ENCODE measurements around the gene NT5C3B. TPM values are rescaled to one million over a fixed set of nuclear protein-coding genes. Genes with fewer than 3 reads are reported as not detected.

Gene NT5C3B
- total and polyA plus RNA-seq, 2 donors (not counting 1 experiment from before 2014, with no cell fraction given): 49.6 to 50.1 TPM

DNA sequence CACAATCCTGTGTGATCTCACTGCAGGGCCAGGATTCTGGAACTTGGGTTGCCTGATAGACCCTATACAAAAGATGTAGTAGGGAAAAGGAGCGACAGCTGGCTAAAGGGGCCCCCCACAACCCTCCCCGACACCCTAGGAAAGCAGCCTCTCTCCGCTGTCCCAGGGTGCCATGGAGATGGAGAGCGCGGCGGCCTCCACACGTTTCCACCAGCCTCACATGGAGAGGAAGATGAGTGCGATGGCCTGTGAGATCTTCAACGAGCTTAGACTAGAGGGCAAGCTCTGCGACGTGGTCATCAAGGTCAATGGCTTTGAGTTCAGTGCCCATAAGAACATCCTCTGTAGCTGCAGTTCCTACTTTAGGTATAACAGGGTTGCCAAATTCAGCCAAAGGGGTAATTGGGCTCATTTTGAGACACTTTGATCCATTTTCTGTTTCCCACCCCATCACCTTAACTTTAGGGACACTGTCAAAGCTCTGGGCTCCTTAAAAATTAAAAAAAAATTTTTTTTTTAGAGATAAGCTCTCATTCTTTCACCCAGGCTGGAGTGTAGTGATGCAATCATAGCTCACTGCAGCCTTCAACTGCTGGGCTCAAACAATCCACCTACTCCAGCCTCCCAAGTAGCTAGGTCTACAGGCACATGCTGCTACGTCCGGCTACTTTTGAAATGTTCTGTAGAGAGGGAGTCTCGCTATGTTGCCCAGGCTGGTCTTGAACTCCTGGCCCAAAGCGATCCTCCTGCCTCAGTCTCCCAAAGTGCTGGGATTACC lies 1.9 kb upstream of the NT5C3B start, which contains the start of gene KLHL10:
Gene KLHL10 (plus strand): TSS at position 65 of the 778 bp plus-strand sequence. CDS start 108 bp downstream, at position 173.
- no peak for DNase-seq
- Mint-ChIP-seq H3K27me3 (no peaks in the 10 kb centered on the region), H3K4me3 (peak within 1 kb of the TSS; percentile 92), H3K27ac (no peak within 1 kb of the TSS), H3K4me1 (peaks cover 13% of the 10 kb centered on the region), H3K9me3 (ENCODE audit: insufficient read depth) (no peaks in the 10 kb centered on the region)
- Histone ChIP-seq H3K9me3 (ENCODE audit: control extremely low read depth in 1 of 3, control insufficient read depth in 2 of 3, insufficient read depth in 1 of 3, low read length in 2 of 3) (no peaks in the 10 kb centered on the region), H2AFZ (ENCODE audit: insufficient read depth, low read depth, low read length, poor library complexity, severe bottlenecking) (peak within 1 kb of the TSS; percentile 97), H3K4me2 (replicated peaks; ENCODE audit: low read depth, low read length, poor library complexity, severe bottlenecking) (peak within 1 kb of the TSS; percentile 90), H3K27me3 (replicated peaks in 1 of 4; ENCODE audit: control extremely low read depth in 1 of 4, control insufficient read depth in 3 of 4, insufficient read depth in 4 of 4, low read length in 3 of 4) (peaks cover 0 to 13% (median 0%) of the 10 kb centered on the region in 4 experiments), H3K9ac (ENCODE audit: low read length) (peak within 1 kb of the TSS; percentile 88), H4K20me1 (ENCODE audit: control insufficient read depth, insufficient read depth, low read length, poor library complexity, severe bottlenecking) (no peaks in the 10 kb centered on the region), H3K4me3 (ENCODE audit: control extremely low read depth in 1 of 5, extremely low read depth in 1 of 5, insufficient read depth in 1 of 5, low read depth in 2 of 5, low read length in 4 of 5) (peak within 1 kb of the TSS in 4 of 5 experiments; percentile 62 to 80 (median 70)), H3K4me1 (ENCODE audit: control insufficient read depth in 2 of 2, insufficient read depth in 2 of 2, low read length in 2 of 2) (peaks cover 12 to 14% of the 10 kb centered on the region in 2 donors), H3K36me3 (replicated peaks in 1 of 2; ENCODE audit: control extremely low read depth in 1 of 2, control insufficient read depth in 1 of 2, extremely low read depth in 1 of 2, insufficient read depth in 2 of 2, low read length in 1 of 2) (peaks cover 0 to 5% of the 10 kb centered on the region in 2 experiments), H3K27ac (ENCODE audit: low read length in 2 of 2) (no peak within 1 kb of the TSS), H3K79me2 (ENCODE audit: control insufficient read depth, insufficient read depth, low read length) (peaks cover 7% of the 10 kb centered on the region)
- TF ChIP-seq CTCF (IDR thresholded peaks at IDR 0.05): no peak
- no peak for TF ChIP-seq EZH2 (IDR thresholded peaks at IDR 0.05; ENCODE audit: borderline replicate concordance, insufficient read depth, low read depth, low read length, poor library complexity, severe bottlenecking)
- POLR2A ChIA-PET: no interaction called here
- ATAC-seq (ENCODE audit: low read depth): no peak
- CTCF ChIA-PET: interaction anchor here (1.2 to 1.3 kb wide), 2 partner anchors 26 to 189 kb away, joined by 3 to 5 read pairs; partner anchors contain the start of gene P3H4
- intact Hi-C loops (cut with micrococcal nuclease): no loop called here
- 90% methylated on average over 13 of the region's 15 CpGs for WGBS (ENCODE audit: insufficient coverage)
